HepG2 (cell line): Measurements from ENCODE around the gene PNKD. TPM values are rescaled to one million over a fixed set of nuclear protein-coding genes. Genes with fewer than 3 reads are reported as not detected.

Experiments
- HCFC1 ChIP-seq: fragments of 150-350 bp; IDR thresholded peaks from 2 replicates; pipeline ENCODE4 v1.6.1; 2014; ENCODE audit warnings: low read depth, low read length
- MED13 ChIP-seq: sonication (generic); formaldehyde crosslinking; IDR thresholded peaks from 2 replicates; pipeline ENCODE4 v1.5.0; 2020; ENCODE audit warnings: missing genetic modification reagents
- MED8 ChIP-seq: sonication (generic); formaldehyde crosslinking; IDR thresholded peaks from 2 replicates; pipeline ENCODE4 v1.8.1; 2023; ENCODE audit warnings: mild to moderate bottlenecking, missing genetic modification reagents; ENCODE audit not compliant: insufficient replicate concordance
- MLLT10 ChIP-seq: sonication (generic); formaldehyde crosslinking; IDR thresholded peaks from 2 replicates; pipeline ENCODE4 v1.4.0; 2020; ENCODE audit warnings: missing genetic modification reagents
- NR2F6 ChIP-seq, 2 experiments: IDR thresholded peaks; 2 replicates each; pipeline ENCODE4 v1.6.1; 2016; ENCODE audit warnings: antibody characterized with exemption in 1 of 2, mild to moderate bottlenecking in 1 of 2
- RARA ChIP-seq: IDR thresholded peaks from 2 replicates; pipeline ENCODE4 v1.6.1; 2016; ENCODE audit warnings: missing genetic modification reagents, missing compliant biosample characterization
- RBM22 ChIP-seq: fragments of 200-400 bp; formaldehyde crosslinking; optimal IDR thresholded peaks from 2 replicates; pipeline ENCODE3; 2017; ENCODE audit warnings: mild to moderate bottlenecking, low read length, moderate library complexity
- ZBTB33 ChIP-seq: sonication (generic); formaldehyde crosslinking; IDR thresholded peaks from 2 replicates; pipeline ENCODE4 v1.4.0; 2020; ENCODE audit warnings: missing genetic modification reagents
- ZSCAN12 ChIP-seq: sonication (generic); formaldehyde crosslinking; IDR thresholded peaks from 2 replicates; pipeline ENCODE4 v1.9.0; 2021; ENCODE audit warnings: mild to moderate bottlenecking, missing genetic modification reagents
- polyA plus RNA-seq, 8 experiments: library from polyadenylated mRNA; depleted of rRNA in 3 of 8; stranded (reverse) in 7 of 8; unstranded in 1 of 8; fragments of >200 nt; fragmentation: Illumina TruSeq in 4 of 8; extraction: Trizol in 4 of 8; gene quantifications; 2 replicates each; pipeline versions ENCODE4 v1.2.1 to v1.2.3, GENCODE V29; 2011 to 2016; ENCODE audit warnings: low read depth in 4 of 8, missing spikeins in 1 of 8, mixed read lengths in 1 of 8; ENCODE audit not compliant: insufficient read depth in 1 of 8
- total RNA-seq, 5 experiments: library from RNA; depleted of rRNA; stranded (reverse); fragments of >200 nt; fragmentation: Illumina TruSeq; extraction: Trizol; gene quantifications; 2 replicates each; pipeline ENCODE4 v1.2.3, GENCODE V29; 2016; ENCODE audit warnings: low read depth in 1 of 5
- TF ChIP-seq, protein P1 (sequence below): sonication (generic); formaldehyde crosslinking; IDR thresholded peaks from 2 replicates; pipeline ENCODE4 v1.4.0; 2020; ENCODE audit warnings: low read depth, missing genetic modification reagents
- TF ChIP-seq, protein P2 (sequence below): sonication (generic); formaldehyde crosslinking; conservative IDR thresholded peaks from 2 replicates; pipeline ENCODE4 v1.4.0; 2020; ENCODE audit warnings: mild to moderate bottlenecking, missing genetic modification reagents, moderate library complexity
- TF ChIP-seq, protein P3 (sequence below): sonication (generic); formaldehyde crosslinking; IDR thresholded peaks from 2 replicates; pipeline ENCODE4 v1.4.0; 2020; ENCODE audit warnings: mild to moderate bottlenecking, missing genetic modification reagents, borderline replicate concordance

Gene PNKD
- total and polyA plus RNA-seq, 2 of the 13 experiments (the other 11 are each of a cell fraction or from before 2014, with no cell fraction given): 55.9 to 80.4 TPM

GRCh38 chr2:218289639-218290315 lies 19.5 kb downstream of the PNKD start (continued):
- TF ChIP-seq, protein P1, sequence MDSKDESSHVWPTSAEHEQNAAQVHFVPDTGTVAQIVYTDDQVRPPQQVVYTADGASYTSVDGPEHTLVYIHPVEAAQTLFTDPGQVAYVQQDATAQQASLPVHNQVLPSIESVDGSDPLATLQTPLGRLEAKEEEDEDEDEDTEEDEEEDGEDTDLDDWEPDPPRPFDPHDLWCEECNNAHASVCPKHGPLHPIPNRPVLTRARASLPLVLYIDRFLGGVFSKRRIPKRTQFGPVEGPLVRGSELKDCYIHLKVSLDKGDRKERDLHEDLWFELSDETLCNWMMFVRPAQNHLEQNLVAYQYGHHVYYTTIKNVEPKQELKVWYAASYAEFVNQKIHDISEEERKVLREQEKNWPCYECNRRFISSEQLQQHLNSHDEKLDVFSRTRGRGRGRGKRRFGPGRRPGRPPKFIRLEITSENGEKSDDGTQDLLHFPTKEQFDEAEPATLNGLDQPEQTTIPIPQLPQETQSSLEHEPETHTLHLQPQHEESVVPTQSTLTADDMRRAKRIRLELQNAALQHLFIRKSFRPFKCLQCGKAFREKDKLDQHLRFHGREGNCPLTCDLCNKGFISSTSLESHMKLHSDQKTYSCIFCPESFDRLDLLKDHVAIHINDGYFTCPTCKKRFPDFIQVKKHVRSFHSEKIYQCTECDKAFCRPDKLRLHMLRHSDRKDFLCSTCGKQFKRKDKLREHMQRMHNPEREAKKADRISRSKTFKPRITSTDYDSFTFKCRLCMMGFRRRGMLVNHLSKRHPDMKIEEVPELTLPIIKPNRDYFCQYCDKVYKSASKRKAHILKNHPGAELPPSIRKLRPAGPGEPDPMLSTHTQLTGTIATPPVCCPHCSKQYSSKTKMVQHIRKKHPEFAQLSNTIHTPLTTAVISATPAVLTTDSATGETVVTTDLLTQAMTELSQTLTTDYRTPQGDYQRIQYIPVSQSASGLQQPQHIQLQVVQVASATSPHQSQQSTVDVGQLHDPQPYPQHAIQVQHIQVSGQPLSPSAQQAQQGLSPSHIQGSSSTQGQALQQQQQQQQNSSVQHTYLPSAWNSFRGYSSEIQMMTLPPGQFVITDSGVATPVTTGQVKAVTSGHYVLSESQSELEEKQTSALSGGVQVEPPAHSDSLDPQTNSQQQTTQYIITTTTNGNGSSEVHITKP (CRISPR knock-in tag): peak; percentile 51; the same call in 1 of the 2 replicates
- TF ChIP-seq ZSCAN12 (CRISPR knock-in tag): peak; percentile 75; the same call in 1 of the 2 replicates
- 0 out of 2 replicates have a peak, but pooled peaks have one; percentile 28 for TF ChIP-seq MED13 (CRISPR knock-in tag)
- peak; percentile 70 for TF ChIP-seq RBM22
- TF ChIP-seq, protein P2, sequence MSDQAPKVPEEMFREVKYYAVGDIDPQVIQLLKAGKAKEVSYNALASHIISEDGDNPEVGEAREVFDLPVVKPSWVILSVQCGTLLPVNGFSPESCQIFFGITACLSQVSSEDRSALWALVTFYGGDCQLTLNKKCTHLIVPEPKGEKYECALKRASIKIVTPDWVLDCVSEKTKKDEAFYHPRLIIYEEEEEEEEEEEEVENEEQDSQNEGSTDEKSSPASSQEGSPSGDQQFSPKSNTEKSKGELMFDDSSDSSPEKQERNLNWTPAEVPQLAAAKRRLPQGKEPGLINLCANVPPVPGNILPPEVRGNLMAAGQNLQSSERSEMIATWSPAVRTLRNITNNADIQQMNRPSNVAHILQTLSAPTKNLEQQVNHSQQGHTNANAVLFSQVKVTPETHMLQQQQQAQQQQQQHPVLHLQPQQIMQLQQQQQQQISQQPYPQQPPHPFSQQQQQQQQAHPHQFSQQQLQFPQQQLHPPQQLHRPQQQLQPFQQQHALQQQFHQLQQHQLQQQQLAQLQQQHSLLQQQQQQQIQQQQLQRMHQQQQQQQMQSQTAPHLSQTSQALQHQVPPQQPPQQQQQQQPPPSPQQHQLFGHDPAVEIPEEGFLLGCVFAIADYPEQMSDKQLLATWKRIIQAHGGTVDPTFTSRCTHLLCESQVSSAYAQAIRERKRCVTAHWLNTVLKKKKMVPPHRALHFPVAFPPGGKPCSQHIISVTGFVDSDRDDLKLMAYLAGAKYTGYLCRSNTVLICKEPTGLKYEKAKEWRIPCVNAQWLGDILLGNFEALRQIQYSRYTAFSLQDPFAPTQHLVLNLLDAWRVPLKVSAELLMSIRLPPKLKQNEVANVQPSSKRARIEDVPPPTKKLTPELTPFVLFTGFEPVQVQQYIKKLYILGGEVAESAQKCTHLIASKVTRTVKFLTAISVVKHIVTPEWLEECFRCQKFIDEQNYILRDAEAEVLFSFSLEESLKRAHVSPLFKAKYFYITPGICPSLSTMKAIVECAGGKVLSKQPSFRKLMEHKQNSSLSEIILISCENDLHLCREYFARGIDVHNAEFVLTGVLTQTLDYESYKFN: peak; percentile 84
- peak; percentile 62; the same call in 1 of the 2 replicates for TF ChIP-seq NR2F6 (IDR thresholded peaks at IDR 0.05)
- peak; percentile 84 for TF ChIP-seq NR2F6 (CRISPR knock-in tag; IDR thresholded peaks at IDR 0.05)
- TF ChIP-seq RARA (CRISPR knock-in tag): peak; percentile 94
- no peak for TF ChIP-seq MED8 (CRISPR knock-in tag)
- TF ChIP-seq, protein P3, sequence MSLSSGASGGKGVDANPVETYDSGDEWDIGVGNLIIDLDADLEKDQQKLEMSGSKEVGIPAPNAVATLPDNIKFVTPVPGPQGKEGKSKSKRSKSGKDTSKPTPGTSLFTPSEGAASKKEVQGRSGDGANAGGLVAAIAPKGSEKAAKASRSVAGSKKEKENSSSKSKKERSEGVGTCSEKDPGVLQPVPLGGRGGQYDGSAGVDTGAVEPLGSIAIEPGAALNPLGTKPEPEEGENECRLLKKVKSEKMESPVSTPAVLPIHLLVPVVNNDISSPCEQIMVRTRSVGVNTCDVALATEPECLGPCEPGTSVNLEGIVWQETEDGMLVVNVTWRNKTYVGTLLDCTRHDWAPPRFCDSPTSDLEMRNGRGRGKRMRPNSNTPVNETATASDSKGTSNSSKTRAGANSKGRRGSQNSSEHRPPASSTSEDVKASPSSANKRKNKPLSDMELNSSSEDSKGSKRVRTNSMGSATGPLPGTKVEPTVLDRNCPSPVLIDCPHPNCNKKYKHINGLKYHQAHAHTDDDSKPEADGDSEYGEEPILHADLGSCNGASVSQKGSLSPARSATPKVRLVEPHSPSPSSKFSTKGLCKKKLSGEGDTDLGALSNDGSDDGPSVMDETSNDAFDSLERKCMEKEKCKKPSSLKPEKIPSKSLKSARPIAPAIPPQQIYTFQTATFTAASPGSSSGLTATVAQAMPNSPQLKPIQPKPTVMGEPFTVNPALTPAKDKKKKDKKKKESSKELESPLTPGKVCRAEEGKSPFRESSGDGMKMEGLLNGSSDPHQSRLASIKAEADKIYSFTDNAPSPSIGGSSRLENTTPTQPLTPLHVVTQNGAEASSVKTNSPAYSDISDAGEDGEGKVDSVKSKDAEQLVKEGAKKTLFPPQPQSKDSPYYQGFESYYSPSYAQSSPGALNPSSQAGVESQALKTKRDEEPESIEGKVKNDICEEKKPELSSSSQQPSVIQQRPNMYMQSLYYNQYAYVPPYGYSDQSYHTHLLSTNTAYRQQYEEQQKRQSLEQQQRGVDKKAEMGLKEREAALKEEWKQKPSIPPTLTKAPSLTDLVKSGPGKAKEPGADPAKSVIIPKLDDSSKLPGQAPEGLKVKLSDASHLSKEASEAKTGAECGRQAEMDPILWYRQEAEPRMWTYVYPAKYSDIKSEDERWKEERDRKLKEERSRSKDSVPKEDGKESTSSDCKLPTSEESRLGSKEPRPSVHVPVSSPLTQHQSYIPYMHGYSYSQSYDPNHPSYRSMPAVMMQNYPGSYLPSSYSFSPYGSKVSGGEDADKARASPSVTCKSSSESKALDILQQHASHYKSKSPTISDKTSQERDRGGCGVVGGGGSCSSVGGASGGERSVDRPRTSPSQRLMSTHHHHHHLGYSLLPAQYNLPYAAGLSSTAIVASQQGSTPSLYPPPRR (CRISPR knock-in tag): peak; percentile 26; the same call in 1 of the 2 replicates
- TF ChIP-seq ZBTB33 (CRISPR knock-in tag): peak; percentile 7; the same call in 1 of the 2 replicates
- no peak for TF ChIP-seq MLLT10 (CRISPR knock-in tag)
- TF ChIP-seq HCFC1: 0 out of 2 replicates have a peak, but pooled peaks have one; percentile 16
